Activated T-helper 2 cell treated with anti-CD3 and anti-CD28 coated beads, Interferon-gamma antibody, Interleukin-2, Interleukin-4, amounts not matched to agents 10 μg/mL and 5 μg/mL and 100 μg/mL, durations not matched to agents 14 hours and 24 hours and 36 hours (primary cell): ENCODE measurements around the gene GAS7. TPM values are rescaled to one million over a fixed set of nuclear protein-coding genes. Genes with fewer than 3 reads are reported as not detected.

Source experiments
- total RNA-seq: library from RNA; stranded (reverse); gene quantifications from 2 replicates; pipeline ENCODE4 v1.2.3, GENCODE V29; 2022

Gene GAS7
- total RNA-seq, 1 donor from 2014 or later: 0.18 TPM

Other genes starting within 250 kb of the GAS7 start
- gene MYH13, start 174.4 kb upstream of the GAS7 start, total RNA-seq: not detected in 2 replicates
- not detected in 2 replicates for gene MYH8, start 223.3 kb upstream of the GAS7 start, total RNA-seq